ENCODE results near the gene MAML1.

- no peak for TF ChIP-seq CTCF (IDR thresholded peaks at IDR 0.05)
- TF ChIP-seq POLR2A (IDR thresholded peaks at IDR 0.05): no peak
Measured at GRCh38 chr5:179823937-179824744, 91.5 kb downstream of the MAML1 start.
